AG09319 (cell line): ENCODE measurements around the gene CCNI.
"Not testable (repeated sequence)": the region's sequence is repeated elsewhere in the genome, so short reads cannot be mapped to it uniquely, and the experiment has no call there.

Source experiments
- DNase-seq: peaks from one replicate; pipeline ENCODE4 v3.0.0-alpha.2; 2010; ENCODE audit warnings: low read depth; ENCODE audit errors: extremely low read depth
- CTCF ChIP-seq: IDR thresholded peaks from 2 replicates; pipeline ENCODE4 v1.5.1; 2011; ENCODE audit warnings: low read depth, mild to moderate bottlenecking, inconsistent platforms, low read length, moderate library complexity

CCNI gene

GRCh38 chr4:77045490-77045889, 30.3 kb downstream of the CCNI start:
- DNase-seq = no peak
- TF ChIP-seq CTCF = peak; percentile 18

- TF ChIP-seq CTCF = peak; percentile 58
- no peak for DNase-seq
These were observed 31.2 kb downstream of the CCNI start for GRCh38 chr4:77044461-77045150.

- no peak for DNase-seq
- no peak for TF ChIP-seq CTCF
These were observed 32.2 kb downstream of the CCNI start for GRCh38 chr4:77043507-77044136.

GRCh38 chr4:77040854-77041725, 34.7 kb downstream of the CCNI start:
- no peak for DNase-seq
- no peak for TF ChIP-seq CTCF

GRCh38 chr4:77040270-77040669, 35.5 kb downstream of the CCNI start:
- no peak for TF ChIP-seq CTCF
- DNase-seq = no peak

- TF ChIP-seq CTCF = no peak
- DNase-seq = no peak
These were observed 36.0 kb downstream of the CCNI start for GRCh38 chr4:77039796-77040195.

- no peak for TF ChIP-seq CTCF
- DNase-seq = no peak
These were observed 38.1 kb downstream of the CCNI start for GRCh38 chr4:77037736-77038135.

GRCh38 chr4:77037168-77037567, 38.6 kb downstream of the CCNI start:
- not testable (repeated sequence) for DNase-seq
